HG03060 (cell line): ENCODE measurements around the gene BEAN1.
"Not testable (repeated sequence)": the region's sequence is repeated elsewhere in the genome, so short reads cannot be mapped to it uniquely, and the experiment has no call there.

ENCODE experiments used
- ATAC-seq: cut with Tn5 transposase; IDR thresholded peaks from one replicate; pipeline ENCODE4 v1.9.1; 2021; ENCODE audit warnings: low read depth, moderate number of reproducible peaks; ENCODE audit not compliant: unreplicated experiment

BEAN1 gene

DNA sequence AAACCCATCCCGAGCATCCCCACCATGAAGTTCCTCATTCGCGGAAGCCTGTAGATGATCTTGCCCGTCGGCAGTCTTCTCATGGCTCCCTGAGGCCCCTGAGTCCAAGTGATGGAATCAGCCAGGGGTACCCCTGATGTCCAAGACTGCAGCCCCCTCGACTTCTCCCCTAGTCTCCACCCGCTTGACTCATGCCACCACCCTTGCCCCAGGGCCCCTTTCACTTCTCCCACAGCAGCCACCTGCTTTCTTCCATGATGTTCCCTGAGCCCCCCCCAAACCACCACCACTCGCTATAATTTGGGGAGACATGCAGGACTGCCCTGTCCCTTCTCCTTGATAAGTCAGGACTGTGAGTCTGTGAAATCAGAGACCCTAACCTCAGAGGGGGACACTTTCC is 11.4 kb downstream of the BEAN1 start:
- no peak for ATAC-seq

DNA sequence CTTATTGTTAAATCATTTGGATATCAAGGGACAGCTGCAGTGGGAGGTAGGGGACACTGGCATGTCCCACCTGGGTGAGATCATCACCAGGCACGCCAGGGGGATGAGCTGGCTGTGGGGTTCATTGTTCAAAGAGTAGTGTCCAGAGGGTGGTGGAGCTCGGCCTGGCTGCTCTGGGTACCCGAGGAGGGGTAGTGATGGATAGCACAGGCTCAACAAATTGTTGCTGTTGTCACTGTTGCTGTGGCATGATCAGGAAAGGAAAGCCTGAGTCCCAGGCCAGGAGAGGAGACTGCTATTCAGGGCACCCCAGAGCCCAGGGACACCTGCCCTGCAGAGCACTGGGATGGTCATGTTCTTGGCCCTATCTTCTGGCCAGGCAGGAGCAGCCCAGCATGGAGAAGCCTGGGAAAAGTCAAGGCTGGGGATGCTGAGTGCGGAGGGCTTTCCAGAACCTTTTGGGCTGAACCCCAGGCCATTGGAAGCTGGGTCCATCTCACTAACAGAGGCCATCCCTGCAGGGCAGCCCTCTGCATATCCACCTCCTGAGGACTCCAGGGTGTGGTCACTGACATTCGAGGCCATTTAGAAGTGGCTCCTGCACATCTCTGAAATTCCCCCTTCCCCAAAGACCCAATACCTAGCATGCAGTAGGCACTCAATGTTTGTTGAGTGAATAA is 12.1 kb downstream of the BEAN1 start:
- no peak for ATAC-seq

DNA sequence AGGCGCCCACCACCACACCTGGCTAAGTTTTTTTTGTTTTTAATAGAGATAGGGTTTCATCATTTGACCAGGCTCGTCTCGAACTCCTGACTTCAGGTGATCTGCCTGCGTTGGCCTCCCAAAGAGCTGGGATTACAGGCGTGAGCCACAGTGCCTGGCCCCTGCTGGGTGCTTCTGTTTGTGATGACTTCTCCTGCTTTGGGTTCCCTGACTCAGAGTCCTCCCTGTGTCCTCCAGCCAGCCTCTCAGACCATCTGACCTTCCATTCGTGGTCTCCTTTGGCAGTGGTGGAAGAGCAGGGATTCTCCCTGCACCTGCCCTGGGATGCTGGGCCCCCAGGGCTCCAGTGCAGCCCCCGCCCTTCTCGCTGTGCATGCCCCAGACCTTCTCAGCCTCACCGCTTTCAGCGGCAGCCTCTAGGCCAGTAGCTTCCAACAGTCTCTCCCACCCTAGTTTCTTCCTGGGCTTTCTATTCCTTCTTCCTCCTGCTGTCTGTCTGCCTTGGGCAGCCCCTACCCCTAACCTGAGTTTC is 13.2 kb downstream of the BEAN1 start:
- no peak for ATAC-seq

DNA sequence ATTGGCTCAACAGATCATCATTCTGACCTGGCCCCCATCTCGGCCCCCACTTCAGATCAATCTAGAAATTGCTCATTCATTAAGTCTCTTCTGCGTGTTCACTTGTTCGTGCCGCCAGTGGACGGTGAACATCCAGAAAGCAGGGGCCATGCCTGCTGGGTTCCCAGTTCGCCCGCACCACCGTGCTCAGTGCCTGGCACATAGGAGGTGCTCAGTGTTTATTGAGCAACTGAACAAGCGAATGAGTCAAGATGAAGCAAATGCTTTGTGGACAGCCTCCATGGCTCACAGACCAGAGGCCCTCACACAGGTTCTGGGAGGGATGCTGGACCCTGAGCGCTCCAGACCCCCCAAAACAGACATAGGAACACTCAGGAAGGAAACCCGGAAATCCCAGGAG is 13.9 kb downstream of the BEAN1 start:
- no peak for ATAC-seq

DNA sequence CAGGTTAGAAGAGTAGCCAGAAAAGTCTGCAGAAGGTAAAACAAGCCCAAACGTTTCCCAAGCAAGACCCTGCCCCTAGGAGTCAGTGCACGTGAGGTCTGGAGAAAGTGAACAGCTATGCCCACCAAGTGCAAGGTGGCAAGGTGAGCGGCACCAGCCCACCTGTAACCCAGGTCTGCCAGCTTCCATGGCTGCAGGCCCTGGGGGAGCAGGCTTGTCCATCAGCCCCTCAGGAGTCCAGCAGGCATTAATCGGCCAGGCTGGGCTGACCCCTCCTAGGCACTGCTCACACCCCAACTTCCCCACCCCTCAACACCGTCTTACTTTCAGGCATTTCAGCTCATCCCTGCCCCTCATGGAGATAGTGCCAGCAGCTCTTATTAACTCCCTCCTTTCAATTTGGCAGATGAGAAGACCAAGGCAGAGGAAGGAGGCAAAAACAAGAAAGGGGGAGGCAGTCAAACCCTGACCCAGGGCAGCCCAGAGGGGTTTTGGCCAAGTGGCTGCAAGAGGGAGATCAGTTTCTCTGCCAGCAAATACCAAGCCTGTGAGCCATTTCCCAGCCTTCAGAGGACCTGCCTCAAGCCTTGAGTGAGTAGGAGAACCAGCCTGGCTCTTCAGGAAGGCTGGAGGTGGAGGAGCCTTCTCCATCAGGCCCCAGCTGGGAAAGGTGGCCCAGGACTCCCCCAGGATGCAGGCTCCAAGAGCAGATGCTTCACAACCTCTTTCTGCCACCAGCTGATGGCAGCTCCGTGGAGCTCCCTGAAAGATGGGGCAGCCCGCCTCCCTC is 14.7 kb downstream of the BEAN1 start:
- no peak for ATAC-seq

DNA sequence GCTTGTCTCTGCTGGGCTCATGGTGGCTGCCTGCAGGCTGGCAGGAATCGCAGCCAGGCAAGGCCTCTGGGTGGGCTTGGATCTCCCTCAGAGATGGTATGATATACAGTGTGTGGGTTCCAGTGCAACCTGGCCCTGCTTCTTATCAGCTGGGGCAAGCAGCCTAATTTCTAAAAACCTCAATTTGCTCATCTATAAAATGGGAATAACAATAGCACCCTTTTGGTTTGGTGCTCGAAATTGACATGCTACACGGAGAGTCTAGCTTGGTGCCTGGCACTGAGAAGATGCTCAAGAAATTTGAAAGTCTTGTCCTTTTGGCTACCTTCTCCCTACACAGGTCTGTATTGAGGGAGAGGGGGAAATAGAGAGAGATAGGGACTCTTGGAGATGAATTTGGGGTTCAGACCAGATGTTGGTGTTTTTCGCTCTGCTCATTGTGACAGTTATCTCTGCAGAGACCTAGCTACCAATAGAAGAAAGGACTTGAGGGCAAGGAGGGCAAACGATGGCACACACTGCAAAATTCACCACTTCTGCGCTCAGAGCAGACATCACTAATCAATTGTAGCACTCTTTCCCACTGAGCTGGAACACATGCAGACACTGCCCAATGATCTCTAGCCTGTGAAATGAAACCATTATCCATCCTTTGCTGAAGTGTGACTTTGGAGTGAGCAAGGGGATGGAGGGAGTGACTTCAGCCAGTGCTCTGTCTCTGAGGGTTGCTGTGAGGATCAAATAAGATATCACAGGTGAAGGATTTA is 15.6 kb downstream of the BEAN1 start:
- no peak for ATAC-seq

DNA sequence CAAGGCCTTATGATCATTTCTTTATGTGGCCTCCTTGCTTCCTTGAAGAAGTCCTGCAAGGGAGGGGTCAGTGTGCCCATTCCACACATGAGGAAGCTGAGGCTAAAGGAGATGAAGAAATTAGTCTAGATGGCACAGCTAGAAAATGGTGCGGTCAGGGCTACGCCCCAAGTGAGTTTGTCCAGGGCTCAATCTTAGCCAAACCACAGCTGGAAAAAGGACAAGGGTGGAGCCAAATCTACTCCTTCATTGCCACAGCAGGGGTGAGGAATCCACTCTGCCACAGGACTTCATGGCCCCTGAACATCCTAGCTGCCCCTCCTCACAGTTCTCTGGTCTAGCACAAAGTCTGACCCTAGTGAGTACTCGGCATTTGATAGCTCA is 16.2 kb downstream of the BEAN1 start:
- ATAC-seq = no peak

DNA sequence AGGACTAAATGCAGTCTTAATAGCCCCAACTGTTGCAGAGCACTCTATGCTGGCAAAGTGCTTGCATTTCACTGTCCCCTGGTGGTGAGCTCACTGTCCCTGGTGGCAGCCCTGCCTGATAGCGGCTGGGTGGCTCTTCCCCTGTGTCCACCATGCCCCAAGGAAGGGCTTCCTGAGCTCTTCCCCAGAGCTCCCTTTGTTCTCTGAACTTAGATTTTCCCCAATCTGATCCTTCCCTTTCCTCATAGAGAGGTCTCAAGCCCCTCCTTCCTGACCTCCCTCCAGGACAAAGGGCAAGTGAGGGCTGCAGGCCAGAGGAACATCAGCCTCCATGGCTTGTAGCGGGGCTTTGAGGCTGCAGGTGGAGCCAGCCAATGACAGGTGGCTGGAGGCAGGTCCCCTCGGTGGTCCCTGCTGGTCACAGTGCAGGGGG is 17.0 kb downstream of the BEAN1 start:
- no peak for ATAC-seq

DNA sequence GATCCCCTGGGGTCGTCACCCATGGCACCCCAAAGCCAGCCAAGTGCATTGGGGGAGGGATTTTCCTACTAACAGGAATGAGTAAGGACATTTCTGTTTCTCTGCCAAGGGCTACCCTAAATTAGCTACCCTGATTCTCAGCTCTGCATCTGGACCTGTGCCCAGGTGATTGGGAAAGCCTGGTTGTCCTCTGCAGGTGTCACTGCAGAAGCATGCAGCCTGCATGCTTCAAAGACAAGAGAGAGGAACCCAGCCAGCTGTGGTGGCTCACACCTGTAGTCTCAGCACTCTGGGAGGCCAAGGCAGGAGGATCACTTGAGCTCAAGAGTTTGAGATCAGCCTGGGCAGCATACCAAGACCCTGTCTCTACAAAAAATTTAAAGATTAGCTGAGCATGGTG is 19.6 kb downstream of the BEAN1 start:
- ATAC-seq = no peak

DNA sequence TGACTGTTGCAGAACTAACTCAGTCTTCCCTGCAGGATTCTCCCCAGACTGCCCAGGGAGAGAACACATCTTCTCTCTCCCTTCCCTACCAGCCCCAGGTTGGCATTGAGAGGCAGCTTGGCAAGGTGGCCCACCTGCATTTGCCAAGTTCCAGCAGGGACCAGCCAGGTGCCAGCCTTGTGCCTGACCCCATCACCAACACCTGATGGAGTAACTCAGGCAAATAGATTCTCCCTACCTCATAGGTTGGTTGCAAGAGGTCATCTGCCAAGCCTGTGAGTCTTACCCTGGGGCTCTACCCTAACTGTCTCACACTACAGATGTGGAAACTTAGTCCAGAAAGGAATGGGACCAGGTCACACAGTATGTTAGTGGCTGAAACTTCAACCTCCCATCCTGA is 20.4 kb downstream of the BEAN1 start:
- no peak for ATAC-seq

DNA sequence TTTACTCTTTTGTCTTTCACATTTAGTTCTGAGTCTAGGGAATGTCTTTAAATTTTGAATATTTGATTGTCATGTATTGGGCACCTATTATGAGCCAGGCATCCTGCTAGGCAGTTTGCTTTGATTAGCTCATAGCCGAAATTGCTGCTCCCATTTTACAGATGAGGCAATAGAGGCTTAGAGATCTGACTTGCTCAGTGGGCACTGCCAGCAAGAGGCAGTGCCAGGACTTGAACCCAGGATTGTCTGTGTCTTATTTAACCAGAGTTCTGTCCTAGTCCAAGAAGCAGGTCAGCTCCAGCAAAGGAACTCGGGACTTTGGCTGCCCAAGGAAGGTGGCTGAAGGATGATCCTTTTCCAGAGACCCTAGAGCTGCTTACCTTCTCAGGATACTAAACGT is 24.5 kb downstream of the BEAN1 start:
- no peak for ATAC-seq

DNA sequence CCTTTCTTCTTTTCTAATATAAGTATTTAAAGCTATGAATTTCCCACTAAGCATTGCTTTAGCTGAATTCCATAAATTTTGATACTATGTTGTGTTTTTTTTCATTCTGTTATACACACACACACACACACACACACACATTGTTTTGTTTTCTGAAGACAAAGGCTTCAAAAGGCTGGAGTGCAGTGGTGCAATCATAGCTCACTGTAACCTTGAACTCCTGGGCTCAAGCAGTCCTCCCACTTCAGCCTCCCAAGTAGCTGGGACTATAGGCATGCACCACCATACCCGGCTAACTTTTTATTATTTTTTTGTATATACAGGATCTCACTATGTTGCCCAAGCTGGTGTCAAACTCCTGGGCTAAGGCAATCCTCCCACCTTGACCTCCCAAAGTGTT is 26.1 kb downstream of the BEAN1 start:
- ATAC-seq = not testable (repeated sequence)

DNA sequence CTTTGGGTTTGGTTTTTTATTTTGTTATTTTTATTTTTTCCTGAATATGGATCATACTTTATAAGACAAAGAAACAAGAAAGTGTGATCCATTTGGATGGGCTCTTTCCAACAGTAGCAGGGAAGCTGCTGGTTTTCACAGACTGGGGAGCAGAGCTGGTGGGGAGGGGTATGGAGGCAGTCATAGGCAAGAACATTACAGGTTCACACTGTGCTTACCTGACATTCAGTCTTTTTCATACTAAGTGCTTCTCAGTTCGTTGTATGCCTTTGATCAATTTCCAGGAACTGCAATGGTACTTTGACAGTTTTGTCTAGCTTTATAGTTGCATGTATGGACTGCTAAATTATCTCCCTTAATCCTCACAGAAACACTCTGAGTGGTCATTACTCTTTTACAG is 27.7 kb downstream of the BEAN1 start:
- ATAC-seq = no peak

DNA sequence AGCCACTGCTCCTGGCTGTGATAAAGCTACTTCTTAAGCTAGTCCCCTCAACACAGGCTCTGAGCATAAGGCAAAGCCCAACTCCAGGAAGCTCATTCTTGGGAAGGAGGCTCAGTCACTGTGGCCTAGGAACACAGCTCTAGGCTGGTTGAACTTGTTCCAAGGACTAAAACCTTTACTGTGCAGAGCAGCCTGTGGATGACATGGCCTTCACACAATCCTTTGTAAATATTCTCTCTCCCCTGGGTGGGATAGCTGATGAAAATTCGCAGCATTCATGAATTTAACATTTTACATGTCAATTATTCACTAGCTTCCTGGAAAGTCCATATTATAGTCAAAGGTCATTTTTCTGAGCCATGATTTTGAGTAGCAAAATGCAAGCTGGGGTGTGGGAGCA is 28.9 kb downstream of the BEAN1 start:
- ATAC-seq = no peak

DNA sequence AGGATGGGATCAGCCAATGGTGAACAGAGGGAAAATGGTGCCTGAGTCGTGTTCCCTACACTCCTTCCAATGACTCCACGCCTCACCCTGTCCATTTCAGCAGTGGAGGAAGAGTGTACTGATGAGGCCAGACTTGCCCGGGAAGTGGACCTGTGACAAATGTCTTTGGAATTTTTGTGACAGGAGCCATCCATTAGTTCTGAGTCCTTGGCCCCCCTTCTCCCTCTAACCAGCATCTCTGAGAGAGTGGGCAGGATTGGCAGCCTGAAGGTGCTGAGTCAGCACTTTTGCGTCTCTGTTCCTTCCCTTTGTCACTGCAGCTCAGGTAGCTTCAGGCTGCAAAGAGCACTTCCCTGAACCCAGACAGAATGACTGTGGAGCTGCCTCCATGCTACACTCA is 30.8 kb downstream of the BEAN1 start:
- no peak for ATAC-seq

DNA sequence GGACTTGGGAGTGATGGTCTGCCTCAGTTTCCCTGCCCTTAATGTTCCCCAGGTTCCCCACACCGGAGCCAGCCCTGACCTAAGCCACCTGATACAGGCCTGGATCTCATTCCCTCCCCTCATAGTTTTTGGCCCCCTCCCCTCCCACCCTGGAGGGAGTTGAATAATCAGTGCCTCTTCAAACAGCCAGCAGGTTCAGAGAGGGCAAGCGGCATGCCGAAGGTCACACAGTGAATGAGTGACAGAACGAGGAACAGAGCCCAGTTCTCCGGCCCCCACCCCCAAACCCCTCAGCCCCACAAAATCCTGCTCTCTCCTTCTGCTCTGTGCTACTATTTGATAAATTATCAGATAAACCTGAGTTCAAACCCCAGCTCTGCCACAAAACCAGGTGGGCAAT is 31.2 kb downstream of the BEAN1 start:
- ATAC-seq = no peak

DNA sequence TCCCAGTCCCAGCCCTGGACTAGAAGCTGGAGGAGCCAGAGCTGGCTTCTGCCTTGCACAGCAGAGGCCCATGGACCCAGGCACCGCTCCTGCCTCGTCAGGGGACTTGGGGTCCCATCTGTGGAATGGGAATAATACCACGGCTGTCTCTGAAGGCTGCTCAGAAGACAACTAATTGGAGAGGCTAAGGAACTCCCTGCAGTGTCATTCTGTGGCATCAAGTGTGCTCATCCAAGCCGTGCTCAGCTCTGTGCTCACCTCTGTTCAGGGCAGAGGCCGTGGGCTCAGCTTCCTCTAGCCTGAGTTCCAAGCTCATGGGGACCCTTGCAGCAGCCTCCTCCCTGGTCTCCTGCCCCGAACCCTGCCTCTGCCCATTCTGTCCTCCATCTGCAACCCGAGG is 31.8 kb downstream of the BEAN1 start:
- no peak for ATAC-seq

DNA sequence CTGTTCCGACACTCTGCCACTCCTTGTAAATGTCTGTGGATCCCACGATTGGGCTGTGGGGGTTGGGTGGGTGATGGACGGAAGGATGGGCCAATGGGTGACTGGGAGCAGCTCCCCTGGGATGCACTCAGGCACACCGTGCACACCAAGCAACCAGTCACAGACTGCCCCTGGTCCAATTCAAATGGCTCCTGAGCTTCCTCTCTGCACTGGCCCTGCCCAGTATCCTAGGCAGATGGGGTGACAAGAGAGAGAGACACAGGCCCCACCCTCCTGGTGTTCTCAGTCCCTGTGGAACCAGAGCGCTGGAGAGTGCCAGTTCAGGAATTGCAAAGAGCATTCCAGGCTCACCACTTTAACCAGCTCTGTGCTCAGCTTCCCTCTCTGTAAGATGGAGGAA is 32.8 kb downstream of the BEAN1 start:
- no peak for ATAC-seq

DNA sequence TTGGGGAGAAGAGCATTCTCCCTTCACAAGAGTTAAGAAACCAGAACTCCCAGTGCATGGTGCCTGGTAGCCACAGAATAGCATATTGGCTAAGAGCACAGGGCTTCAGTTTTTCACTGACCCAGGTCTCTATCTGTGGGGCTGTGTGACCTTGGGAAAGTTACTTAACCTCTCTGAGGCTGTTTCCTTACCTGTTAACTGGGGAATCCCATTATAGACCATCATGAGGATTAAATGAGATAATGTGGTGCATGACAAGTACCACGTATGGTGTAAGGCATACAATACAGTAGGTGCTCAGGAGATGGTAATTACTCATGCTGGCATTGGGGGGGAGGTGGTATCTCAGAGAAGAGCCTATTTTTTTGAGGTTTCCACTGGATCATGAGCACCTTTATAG is 33.6 kb downstream of the BEAN1 start:
- no peak for ATAC-seq

DNA sequence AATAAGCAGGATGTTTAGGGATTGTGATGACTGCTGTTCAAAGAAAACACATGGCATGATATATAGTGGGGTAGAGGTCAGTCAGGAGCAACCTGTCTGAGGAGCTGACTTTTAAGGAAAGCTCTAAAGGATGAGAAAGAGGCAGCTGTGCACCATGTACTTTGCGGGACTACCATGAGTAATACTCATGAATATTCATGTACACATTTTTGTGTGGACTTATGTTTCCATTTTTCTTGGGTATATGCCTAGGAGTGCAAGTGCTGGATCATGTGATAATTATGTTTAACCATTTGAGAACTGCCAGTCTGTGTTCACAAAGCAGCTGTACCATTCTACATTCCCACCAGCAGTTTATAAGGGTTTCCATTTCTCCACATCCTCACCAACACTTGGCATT is 35.8 kb downstream of the BEAN1 start:
- ATAC-seq = no peak

DNA sequence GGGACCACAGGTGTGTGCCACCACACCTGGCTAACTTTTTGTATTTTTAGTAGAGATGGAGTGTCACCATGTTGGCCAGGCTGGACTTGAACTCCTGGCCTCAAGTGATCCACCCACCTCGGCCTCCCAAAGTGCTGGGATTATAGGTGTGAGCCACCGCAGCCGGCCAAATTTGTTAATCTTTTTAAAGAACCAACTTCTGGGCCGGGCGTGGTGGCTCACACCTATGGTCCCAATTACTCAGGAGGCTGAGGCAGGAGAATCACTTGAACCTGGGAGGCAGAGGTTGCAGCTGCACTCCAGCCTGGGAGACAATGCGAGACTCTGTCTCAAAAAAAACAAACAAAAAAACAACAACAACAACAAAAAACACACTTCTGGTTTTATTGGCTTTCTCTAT is 38.9 kb downstream of the BEAN1 start:
- not testable (repeated sequence) for ATAC-seq
